GM19023 (cell line): ENCODE data around the gene AGAP6.
A peak's percentile ranks its signal among the peaks of the same experiment; 100 is the strongest.
"Not testable (repeated sequence)": the region's sequence is repeated elsewhere in the genome, so short reads cannot be mapped to it uniquely, and the experiment has no call there.

Experiments
- ATAC-seq: cut with Tn5 transposase; IDR thresholded peaks from one replicate; pipeline ENCODE4 v1.9.1; 2021; ENCODE audit warnings: mild to moderate bottlenecking, moderate library complexity; ENCODE audit not compliant: unreplicated experiment

The AGAP6 gene

GRCh38 chr10:50024716-50025383, 36.6 kb downstream of the AGAP6 start:
- not testable (repeated sequence) for ATAC-seq

- ATAC-seq, result no peak
These were observed 37.4 kb downstream of the AGAP6 start for GRCh38 chr10:50025627-50026026.

- ATAC-seq, result no peak
These were observed 39.0 kb downstream of the AGAP6 start for GRCh38 chr10:50027195-50027594.

- ATAC-seq, result no peak
These were observed 45.3 kb downstream of the AGAP6 start for GRCh38 chr10:50033481-50033880.

- ATAC-seq, result not testable (repeated sequence)
These were observed 47.1 kb downstream of the AGAP6 start for GRCh38 chr10:50035337-50035736.

- no peak for ATAC-seq
These were observed 56.9 kb downstream of the AGAP6 start for GRCh38 chr10:50044941-50045664.

- not testable (repeated sequence) for ATAC-seq
These were observed 58.3 kb downstream of the AGAP6 start for GRCh38 chr10:50046457-50046856.

GRCh38 chr10:50047594-50047993, 59.4 kb downstream of the AGAP6 start:
- not testable (repeated sequence) for ATAC-seq

GRCh38 chr10:50051995-50052660, 63.9 kb downstream of the AGAP6 start:
- ATAC-seq, result peak; percentile 74

GRCh38 chr10:50052778-50053376, 64.7 kb downstream of the AGAP6 start:
- not testable (repeated sequence) for ATAC-seq

- not testable (repeated sequence) for ATAC-seq
These were observed 67.5 kb downstream of the AGAP6 start for GRCh38 chr10:50055494-50056292.

- not testable (repeated sequence) for ATAC-seq
These were observed 68.4 kb downstream of the AGAP6 start for GRCh38 chr10:50056654-50057053.

- not testable (repeated sequence) for ATAC-seq
These were observed 70.5 kb downstream of the AGAP6 start for GRCh38 chr10:50058727-50059126.

- not testable (repeated sequence) for ATAC-seq
These were observed 71.7 kb downstream of the AGAP6 start for GRCh38 chr10:50059946-50060345.
